GM23338 (cell line): ENCODE data around the gene ALDH1A1. TPM values are rescaled to one million over a fixed set of nuclear protein-coding genes. Genes with fewer than 3 reads are reported as not detected.

Source experiments
- ATAC-seq: fragments of 200-7000 bp; cut with Tn5 transposase; 3 replicates; pipeline ENCODE4 v1.9.1; 2020
- DNase-seq: peaks from one replicate; pipeline ENCODE4 v3.0.0-alpha.2; 2015; ENCODE audit warnings: low spot score
- H2AFZ ChIP-seq: fragments of 200-600 bp; sonication (generic); 2 replicates; pipeline ENCODE4 v1.8.0; 2016; ENCODE audit warnings: antibody characterized with exemption, mild to moderate bottlenecking, moderate library complexity
- H3F3A ChIP-seq: fragments of 200-600 bp; sonication (generic); replicated peaks from 2 replicates; pipeline ENCODE4 v1.8.0; 2017; ENCODE audit warnings: antibody characterized with exemption, mixed run types, low read depth
- H3K27ac ChIP-seq: fragments of 200-600 bp; sonication (generic); 2 replicates; pipeline ENCODE4 v1.6.1; 2016; ENCODE audit warnings: low read depth
- H3K27me3 ChIP-seq: fragments of 200-600 bp; sonication (generic); 2 replicates; pipeline ENCODE4 v1.8.0; 2016; ENCODE audit warnings: mild to moderate bottlenecking, mixed run types, moderate library complexity; ENCODE audit not compliant: insufficient read depth
- H3K36me3 ChIP-seq: fragments of 200-600 bp; sonication (generic); 2 replicates; pipeline ENCODE4 v1.8.0; 2016; ENCODE audit warnings: mild to moderate bottlenecking; ENCODE audit not compliant: insufficient read depth
- H3K4me1 ChIP-seq: fragments of 200-600 bp; sonication (generic); 2 replicates; pipeline ENCODE4 v1.8.0; 2016; ENCODE audit warnings: mild to moderate bottlenecking, moderate library complexity; ENCODE audit not compliant: insufficient read depth
- H3K4me2 ChIP-seq: fragments of 200-600 bp; sonication (generic); 2 replicates; pipeline ENCODE4 v1.7.1; 2017; ENCODE audit warnings: mixed run types
- H3K4me3 ChIP-seq: fragments of 200-600 bp; sonication (generic); 2 replicates; pipeline ENCODE4 v1.6.1; 2016; ENCODE audit warnings: mixed run types
- H3K79me2 ChIP-seq: fragments of 200-600 bp; sonication (generic); replicated peaks from 2 replicates; pipeline ENCODE4 v1.8.0; 2017; ENCODE audit warnings: mild to moderate bottlenecking; ENCODE audit not compliant: insufficient read depth
- H3K9me2 ChIP-seq: fragments of 200-600 bp; sonication (generic); 2 replicates; pipeline ENCODE4 v1.8.0; 2017; ENCODE audit not compliant: insufficient read depth
- H4K20me1 ChIP-seq: fragments of 200-600 bp; sonication (generic); replicated peaks from 2 replicates; pipeline ENCODE4 v1.8.0; 2017; ENCODE audit warnings: mild to moderate bottlenecking; ENCODE audit not compliant: insufficient read depth
- H3K27ac Mint-ChIP-seq: 2 replicates; pipeline ENCODE4 v1.8.0; 2020; ENCODE audit warnings: inconsistent platforms, mild to moderate bottlenecking, moderate library complexity, mixed read lengths
- H3K27me3 Mint-ChIP-seq: 3 replicates; pipeline ENCODE4 v1.8.0; 2022; ENCODE audit warnings: low read depth, mild to moderate bottlenecking, moderate library complexity, mixed read lengths, inconsistent platforms; ENCODE audit not compliant: insufficient read depth, poor library complexity
- H3K36me3 Mint-ChIP-seq: 3 replicates; pipeline ENCODE4 v1.8.0; 2021; ENCODE audit warnings: low read depth, mild to moderate bottlenecking, inconsistent platforms, moderate library complexity, mixed read lengths
- H3K4me1 Mint-ChIP-seq: 3 replicates; pipeline ENCODE4 v1.8.0; 2020; ENCODE audit warnings: mild to moderate bottlenecking, inconsistent platforms, mixed read lengths
- H3K4me3 Mint-ChIP-seq: 3 replicates; pipeline ENCODE4 v1.8.0; 2021; ENCODE audit warnings: moderate library complexity, mild to moderate bottlenecking, inconsistent platforms, mixed read lengths
- H3K9me3 Mint-ChIP-seq: 3 replicates; pipeline ENCODE4 v1.8.0; 2020; ENCODE audit warnings: moderate library complexity, mild to moderate bottlenecking, inconsistent platforms, mixed read lengths
- CTCF ChIP-seq, 2 experiments: fragments of 200-600 bp in 1 of 2; sonication (generic) in 1 of 2; conservative IDR thresholded peaks; 2 replicates each; pipeline versions ENCODE4 v1.5.1 to v1.6.1; 2016 to 2017; ENCODE audit warnings: antibody characterized with exemption in 2 of 2, low read depth in 2 of 2, mild to moderate bottlenecking in 2 of 2, moderate library complexity in 1 of 2
- ETS1 ChIP-seq: IDR thresholded peaks from 2 replicates; pipeline ENCODE4 v1.6.1; 2016; ENCODE audit warnings: antibody characterized with exemption
- JUNB ChIP-seq: IDR thresholded peaks from one replicate; pipeline ENCODE4 v1.6.1; 2016; ENCODE audit warnings: antibody characterized with exemption; ENCODE audit not compliant: unreplicated experiment
- REST ChIP-seq: IDR thresholded peaks from one replicate; pipeline ENCODE4 v1.6.1; 2018; ENCODE audit warnings: antibody characterized with exemption; ENCODE audit not compliant: unreplicated experiment
- polyA plus RNA-seq: library from polyadenylated mRNA; unstranded; fragments of >200 nt; fragmentation: Nextera tagmentation; extraction: Ambion mirVana; gene quantifications from 2 replicates; pipeline ENCODE4 v1.2.1, GENCODE V29; 2016
- total RNA-seq: library from RNA; depleted of rRNA; stranded (reverse); fragments of >200 nt; shearing (Covaris generic); gene quantifications from 2 replicates; pipeline ENCODE4 v1.2.3, GENCODE V29; 2014
- TF ChIP-seq, protein P1 (sequence below): fragments of 250-450 bp; sonication (Bioruptor Pico); IDR thresholded peaks from 2 replicates; pipeline ENCODE4 v1.5.0; 2020; ENCODE audit warnings: mild to moderate bottlenecking, moderate library complexity

ALDH1A1 gene
- total and polyA plus RNA-seq, 2 experiments from 2014 or later = 2.1 to 3.4 TPM

- Histone ChIP-seq H3K27me3 (no peaks in the 10 kb centered on the region), H3K4me1 (no peaks in the 10 kb centered on the region), H3K9me2 (no peaks in the 10 kb centered on the region), H3K4me2 (no peak overlapping the region), H2AFZ (no peak overlapping the region), H3K4me3 (no peak overlapping the region), H3K79me2 (no peaks in the 10 kb centered on the region), H4K20me1 (no peaks in the 10 kb centered on the region), H3K27ac (no peak overlapping the region), H3F3A (no peaks in the 10 kb centered on the region), H3K36me3 (no peaks in the 10 kb centered on the region)
- H3K9me3 Mint-ChIP-seq = 0 out of 3 replicates have a peak, but pooled peaks cover under 1% of the 10 kb centered on the region
- no peak overlapping the region for H3K4me3 Mint-ChIP-seq
- TF ChIP-seq JUNB = no peak
- no peak for TF ChIP-seq REST
- TF ChIP-seq, protein P1, sequence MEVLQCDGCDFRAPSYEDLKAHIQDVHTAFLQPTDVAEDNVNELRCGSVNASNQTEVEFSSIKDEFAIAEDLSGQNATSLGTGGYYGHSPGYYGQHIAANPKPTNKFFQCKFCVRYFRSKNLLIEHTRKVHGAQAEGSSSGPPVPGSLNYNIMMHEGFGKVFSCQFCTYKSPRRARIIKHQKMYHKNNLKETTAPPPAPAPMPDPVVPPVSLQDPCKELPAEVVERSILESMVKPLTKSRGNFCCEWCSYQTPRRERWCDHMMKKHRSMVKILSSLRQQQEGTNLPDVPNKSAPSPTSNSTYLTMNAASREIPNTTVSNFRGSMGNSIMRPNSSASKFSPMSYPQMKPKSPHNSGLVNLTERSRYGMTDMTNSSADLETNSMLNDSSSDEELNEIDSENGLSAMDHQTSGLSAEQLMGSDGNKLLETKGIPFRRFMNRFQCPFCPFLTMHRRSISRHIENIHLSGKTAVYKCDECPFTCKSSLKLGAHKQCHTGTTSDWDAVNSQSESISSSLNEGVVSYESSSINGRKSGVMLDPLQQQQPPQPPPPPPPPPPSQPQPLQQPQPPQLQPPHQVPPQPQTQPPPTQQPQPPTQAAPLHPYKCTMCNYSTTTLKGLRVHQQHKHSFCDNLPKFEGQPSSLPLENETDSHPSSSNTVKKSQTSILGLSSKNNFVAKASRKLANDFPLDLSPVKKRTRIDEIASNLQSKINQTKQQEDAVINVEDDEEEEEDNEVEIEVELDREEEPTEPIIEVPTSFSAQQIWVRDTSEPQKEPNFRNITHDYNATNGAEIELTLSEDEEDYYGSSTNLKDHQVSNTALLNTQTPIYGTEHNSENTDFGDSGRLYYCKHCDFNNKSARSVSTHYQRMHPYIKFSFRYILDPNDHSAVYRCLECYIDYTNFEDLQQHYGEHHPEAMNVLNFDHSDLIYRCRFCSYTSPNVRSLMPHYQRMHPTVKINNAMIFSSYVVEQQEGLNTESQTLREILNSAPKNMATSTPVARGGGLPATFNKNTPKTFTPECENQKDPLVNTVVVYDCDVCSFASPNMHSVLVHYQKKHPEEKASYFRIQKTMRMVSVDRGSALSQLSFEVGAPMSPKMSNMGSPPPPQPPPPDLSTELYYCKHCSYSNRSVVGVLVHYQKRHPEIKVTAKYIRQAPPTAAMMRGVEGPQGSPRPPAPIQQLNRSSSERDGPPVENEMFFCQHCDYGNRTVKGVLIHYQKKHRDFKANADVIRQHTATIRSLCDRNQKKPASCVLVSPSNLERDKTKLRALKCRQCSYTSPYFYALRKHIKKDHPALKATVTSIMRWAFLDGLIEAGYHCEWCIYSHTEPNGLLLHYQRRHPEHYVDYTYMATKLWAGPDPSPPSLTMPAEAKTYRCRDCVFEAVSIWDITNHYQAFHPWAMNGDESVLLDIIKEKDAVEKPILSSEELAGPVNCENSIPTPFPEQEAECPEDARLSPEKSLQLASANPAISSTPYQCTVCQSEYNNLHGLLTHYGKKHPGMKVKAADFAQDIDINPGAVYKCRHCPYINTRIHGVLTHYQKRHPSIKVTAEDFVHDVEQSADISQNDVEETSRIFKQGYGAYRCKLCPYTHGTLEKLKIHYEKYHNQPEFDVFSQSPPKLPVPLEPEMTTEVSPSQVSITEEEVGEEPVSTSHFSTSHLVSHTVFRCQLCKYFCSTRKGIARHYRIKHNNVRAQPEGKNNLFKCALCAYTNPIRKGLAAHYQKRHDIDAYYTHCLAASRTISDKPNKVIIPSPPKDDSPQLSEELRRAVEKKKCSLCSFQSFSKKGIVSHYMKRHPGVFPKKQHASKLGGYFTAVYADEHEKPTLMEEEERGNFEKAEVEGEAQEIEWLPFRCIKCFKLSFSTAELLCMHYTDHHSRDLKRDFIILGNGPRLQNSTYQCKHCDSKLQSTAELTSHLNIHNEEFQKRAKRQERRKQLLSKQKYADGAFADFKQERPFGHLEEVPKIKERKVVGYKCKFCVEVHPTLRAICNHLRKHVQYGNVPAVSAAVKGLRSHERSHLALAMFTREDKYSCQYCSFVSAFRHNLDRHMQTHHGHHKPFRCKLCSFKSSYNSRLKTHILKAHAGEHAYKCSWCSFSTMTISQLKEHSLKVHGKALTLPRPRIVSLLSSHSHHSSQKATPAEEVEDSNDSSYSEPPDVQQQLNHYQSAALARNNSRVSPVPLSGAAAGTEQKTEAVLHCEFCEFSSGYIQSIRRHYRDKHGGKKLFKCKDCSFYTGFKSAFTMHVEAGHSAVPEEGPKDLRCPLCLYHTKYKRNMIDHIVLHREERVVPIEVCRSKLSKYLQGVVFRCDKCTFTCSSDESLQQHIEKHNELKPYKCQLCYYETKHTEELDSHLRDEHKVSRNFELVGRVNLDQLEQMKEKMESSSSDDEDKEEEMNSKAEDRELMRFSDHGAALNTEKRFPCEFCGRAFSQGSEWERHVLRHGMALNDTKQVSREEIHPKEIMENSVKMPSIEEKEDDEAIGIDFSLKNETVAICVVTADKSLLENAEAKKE (CRISPR knock-in tag) = no peak
- TF ChIP-seq CTCF (conservative IDR thresholded peaks at IDR 0.05; ENCODE audit: low read depth in 2 of 2) = peak; percentile 75 to 81
- TF ChIP-seq ETS1 = no peak
- no peak overlapping the region for H3K27ac Mint-ChIP-seq
- DNase-seq (peak; percentile 80), ATAC-seq (peak; percentile 74)
- peaks cover 2% of the 10 kb centered on the region for H3K27me3 Mint-ChIP-seq
- no peaks in the 10 kb centered on the region for H3K36me3 Mint-ChIP-seq
- peaks cover 18% of the 10 kb centered on the region for H3K4me1 Mint-ChIP-seq
Measured at GRCh38 chr9:72856972-72857623, 95.8 kb downstream of the ALDH1A1 start.
